Measurements from ENCODE around the gene DOK3.

DOK3 gene

DNA sequence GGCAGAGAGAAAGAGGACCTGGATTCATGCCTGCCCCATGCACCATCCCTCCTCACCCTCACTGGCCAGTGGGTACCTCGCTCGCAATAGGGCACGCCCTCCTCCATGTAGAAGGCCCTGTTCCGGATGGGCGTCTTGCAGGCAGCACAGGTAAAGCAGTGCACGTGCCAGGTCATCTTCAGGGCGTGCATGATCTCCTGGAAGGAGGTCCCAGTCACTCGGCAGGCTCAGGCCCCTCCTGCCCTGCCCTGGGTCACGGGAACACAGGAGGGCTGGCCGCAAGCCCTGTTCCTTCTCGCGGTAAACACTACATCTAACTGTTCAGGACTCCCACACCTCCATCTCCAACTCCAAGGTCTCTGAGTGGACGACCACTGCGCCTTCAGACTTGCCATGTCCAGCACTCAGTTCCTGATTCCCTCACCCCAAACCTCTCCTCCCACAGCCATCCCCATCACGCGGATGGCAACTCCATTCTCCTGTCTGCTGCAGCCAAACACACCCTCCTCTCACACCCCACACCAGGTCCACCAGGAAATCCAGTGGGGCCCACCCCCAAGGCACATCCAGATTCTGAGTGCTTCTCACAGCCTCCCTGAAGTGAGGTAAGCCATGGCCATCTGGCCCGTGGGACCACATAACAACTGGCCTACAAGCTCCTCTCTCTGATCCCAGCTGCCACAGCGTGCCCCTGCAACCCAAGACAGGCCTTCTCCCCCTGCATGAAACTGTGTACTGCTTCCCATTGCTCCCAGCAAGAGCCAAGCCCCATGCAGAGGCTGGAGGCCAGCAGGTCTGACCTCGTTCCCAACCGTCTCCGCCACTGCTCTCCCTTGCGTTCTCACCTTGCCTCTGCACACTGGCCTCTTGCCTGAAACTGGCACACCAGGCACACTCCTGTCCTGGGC lies 25.4 kb downstream of the DOK3 start:
- DNase-seq (ENCODE audit: low read depth, low spot score) = no peak

DNA sequence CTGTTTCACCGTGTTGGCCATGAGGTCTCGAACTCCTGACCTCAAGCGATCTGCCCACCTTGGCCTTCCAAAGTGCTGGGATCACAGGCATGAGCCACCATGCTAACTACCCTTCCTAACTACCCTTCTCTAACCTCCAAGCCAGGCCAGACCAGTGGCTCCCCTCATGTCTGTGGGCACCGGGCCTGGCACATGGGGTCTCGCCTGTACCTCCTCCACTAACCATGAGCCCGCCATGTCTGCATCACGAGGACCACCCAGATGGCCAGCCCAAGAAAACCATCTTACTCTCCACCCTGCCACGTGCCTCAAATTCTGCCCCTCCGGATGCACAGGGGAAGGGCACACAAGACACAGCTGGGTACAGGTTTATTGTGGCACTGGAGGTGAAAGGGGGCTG lies 26.6 kb downstream of the DOK3 start:
- no peak for DNase-seq (ENCODE audit: low read depth, low spot score)

DNA sequence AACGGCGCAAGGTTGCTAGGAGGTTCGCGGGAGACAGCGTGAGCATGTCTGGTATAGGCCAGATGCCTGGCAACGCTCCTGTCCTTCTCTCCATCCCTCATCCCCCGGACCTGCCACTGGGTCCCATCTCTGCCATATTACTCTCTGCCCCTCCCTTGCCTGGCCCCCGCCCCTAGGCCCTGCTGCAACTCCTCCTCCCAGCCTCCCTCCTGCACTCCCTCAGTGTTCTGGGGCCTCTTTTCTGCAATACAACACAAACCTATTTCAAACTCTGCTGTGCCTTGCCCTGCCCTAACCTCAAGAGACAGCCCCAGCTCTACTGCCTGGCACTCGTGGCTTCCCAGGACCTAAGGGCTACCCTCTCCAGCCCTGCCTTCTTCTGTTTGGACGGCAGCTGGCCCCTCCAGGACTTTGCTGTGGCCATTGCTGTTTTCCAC lies 27.2 kb downstream of the DOK3 start:
- no peak for DNase-seq (ENCODE audit: low read depth, low spot score)

DNA sequence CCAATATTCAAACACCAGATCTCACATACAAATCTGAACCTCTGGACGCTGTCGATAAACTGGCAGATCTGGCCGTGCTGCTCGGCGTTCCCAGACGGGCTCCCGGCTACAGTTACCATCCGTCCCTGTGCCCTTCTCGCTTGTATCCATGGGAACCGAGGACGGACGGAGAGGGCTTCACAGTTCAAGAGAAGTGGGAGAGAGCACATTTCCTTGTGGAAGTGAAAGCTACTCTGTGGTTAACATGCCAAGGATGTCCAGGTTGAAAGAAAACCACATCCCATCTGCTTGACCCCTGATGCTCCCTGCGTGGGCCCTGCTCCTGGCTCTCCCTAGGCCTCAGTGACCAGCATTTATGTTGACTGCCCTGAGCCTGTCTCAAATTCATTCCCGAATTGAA lies 29.9 kb downstream of the DOK3 start:
- DNase-seq (ENCODE audit: low read depth, low spot score) = no peak

DNA sequence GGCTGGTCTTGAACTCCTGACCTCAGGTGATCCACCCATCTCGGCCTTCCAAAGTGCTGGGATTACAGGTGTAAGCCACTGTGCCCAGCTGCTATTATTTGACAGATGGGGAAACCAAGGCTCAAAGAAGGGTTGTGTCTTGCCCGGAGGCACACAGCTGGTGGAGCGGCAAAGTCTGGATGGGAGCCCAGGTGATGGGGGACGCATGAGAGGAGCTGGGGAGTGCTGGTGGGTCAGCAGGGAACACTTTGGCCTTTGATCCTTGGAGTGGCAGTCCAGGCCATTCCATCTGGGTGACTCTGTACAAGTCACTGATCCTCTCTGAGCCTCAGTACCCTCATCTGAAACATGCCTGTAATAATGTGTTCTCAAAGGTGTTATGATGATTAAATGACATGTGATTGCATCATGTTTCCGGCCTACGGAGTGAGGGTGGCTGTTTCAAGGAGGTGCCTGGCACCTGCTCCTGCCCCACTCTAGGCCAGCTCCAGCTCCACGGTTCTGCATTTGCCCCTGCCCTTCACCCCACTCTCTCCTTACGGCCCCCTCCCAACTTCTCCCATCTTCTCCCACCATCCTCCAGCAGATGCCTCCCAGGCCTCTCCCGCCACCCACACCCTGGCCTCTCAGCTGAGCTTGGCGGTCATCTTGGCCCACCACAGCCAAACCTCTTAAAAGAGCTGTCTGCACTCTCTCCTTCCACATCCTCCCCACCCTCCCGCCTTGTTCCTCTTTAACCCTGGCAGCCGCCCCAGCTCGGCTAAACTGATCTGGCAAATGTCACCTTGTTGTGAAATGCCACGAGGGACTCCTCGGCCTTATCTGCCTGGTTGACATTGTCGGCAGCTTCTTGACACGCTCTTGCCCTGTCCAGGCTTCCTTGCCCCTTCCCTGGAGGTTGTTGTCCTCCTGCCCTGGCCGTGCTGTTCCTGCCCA lies 30.6 kb downstream of the DOK3 start:
- no peak for DNase-seq (ENCODE audit: low read depth, low spot score)

DNA sequence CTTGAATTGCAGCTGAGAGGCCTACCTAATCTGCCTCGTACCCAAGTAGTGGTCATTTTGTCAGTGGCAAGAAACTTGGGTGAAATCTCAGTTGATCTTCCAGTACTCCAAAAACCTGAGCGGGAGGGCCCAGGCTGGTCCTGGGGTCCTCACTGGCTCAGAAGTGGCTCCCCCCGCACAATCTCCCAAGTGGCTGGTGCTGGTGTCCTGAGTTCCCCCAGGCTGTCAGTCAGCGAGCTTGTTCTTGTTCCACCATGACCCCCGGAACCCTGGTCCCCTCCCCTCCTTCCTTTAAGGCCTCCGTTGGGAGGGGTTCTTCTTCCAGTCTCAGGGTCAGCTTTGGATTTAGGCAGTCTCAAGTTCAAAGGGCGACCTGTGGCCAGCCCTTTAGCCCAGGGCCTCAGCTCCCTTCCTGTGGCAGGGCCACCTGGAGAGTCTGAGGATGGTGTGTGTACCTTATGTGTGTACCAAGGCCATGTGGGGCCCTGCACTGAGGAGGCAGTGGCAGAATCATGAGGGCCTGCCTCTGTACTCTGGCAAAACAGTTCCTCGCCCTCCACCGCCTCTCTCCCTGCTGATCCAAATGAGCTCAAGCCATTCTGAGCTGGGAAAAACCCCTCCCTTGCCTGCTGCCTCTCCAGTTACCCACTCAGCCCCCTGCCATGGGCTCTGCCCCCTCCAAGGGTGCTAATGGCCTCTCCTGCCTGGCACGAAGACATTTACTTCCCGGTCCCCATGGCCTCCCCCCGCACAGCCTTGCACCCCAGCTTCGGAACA lies 31.7 kb downstream of the DOK3 start:
- no peak for DNase-seq (ENCODE audit: low read depth, low spot score)

DNA sequence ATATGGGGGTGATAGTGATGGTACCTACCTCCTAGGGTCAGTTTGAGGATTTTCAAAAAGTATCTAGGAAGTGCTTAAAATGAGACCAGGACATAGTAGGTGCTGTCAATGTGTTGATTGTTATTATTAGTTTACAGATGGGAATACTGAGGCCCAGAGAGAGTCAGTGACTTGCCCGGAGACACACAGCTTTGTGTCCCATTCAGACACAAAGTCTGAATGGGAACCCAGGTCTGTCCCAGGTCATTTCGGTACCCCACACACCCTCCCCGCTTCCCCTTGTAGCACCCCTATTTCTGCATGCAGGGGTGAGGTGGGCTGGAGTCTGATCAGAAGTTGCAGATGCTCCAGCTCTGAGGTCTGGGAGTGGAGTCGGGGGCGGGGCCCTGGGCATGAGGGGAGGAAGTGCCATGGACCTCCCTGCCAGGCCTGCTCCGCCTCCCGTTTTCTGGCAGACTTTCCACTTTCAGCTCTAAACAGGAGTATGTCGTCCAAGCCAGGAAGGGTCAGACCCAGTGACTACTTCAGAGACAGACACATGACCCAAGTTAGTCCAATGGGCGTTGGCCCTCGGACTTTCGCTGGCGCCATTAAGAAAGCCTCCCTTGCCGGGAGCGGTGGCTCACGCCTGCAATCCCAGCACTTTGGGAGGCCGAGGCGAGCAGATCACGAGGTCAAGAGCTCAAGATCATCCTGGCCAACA lies 32.9 kb downstream of the DOK3 start:
- DNase-seq (ENCODE audit: low read depth, low spot score) = no peak

DNA sequence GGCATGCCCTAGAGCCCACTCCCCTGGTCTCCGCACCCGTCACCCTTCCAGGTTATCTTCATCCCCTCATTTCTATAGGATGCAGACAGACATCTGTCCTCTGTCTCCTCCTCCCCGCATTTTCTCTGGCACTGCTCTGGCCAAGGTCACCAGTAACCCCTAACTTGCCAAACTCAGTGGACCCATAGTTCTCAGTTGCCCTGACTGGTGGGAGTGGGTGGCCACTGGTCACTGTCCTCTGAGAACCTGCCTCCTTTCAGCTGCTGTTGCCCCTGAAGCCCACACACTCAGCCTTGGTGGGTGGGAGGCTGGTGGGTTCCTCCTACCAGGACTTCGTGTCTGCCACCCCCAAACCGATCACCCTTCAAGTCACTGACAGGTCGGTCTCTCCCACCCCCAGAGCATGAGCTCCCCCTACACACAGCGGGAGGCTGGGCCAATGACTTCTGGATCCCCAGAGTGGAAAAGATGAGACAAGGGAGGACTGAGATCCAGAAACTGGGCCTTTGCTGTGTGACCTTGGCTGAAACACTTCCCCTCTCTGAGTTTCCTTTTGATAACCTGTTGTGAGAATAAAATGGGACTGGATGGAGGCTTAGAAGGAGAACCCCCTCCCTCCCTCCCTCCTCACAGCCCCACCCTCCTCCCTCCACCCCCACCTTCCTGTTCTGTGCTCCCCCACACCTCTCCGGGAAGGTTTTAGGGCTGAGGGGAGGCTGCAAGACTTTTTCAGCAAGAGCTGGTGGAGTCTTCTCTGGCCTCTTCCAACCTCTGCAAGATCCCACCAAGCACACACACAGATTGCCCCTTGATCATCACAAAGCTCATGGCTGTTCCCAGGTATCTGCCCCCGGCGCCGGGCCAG lies 33.8 kb downstream of the DOK3 start:
- no peak for DNase-seq (ENCODE audit: low read depth, low spot score)

DNA sequence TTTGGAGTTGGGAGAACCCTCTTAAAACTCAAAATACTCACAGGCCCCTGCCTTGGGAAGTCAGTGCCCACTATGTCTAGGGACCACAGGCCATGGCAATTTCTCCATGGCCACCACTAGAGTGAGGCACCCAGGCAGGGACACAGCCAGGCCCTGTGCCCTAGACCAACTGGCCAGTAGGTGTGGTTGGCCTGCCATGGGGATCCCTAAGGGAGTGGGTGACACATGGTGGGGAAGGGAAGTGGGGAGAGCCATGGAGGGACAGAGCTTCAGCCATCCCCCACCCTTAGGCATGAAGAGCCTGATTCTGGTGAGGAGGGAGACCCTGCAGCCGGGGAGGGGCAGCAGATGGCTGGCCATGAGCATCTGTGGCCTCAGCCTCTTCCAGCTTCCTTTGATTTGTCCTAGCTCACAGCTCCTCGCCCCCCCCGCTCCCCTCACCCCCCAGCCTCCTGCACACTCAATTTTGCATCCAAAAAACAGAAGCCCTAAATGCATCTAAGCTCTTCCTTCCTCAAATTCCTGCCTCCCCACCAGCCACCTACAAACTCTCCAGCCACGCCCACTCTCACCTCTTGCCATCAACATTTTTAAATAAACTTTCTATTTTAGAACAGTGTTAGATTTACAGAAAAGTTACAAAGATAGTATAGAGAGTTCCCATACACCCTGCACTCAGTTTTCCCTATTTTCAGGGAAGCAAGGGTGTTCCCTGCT lies 34.6 kb downstream of the DOK3 start:
- DNase-seq (ENCODE audit: low read depth, low spot score) = no peak

DNA sequence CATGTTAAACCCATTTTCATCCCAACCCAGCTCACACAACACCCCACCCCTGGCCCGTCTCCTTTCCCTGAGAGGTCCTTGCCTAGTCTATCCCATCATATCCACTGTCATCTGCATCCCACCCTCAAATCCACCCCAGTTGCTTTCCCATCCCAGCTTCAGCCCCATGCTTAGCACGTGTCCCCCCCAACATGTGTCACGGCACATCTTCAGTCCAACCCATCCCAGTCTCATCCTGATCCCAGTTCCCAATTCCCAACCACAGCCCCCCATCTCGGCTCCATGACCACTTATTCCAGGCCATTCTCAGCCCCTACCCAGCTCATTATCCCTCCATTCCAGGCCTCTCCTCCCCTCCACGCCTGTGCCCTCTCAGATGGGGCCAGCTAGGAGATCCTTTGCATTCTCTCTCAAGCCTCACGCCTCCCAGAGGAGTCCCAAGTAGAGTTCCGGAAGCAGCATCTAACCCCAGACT lies 35.6 kb downstream of the DOK3 start:
- DNase-seq (ENCODE audit: low read depth, low spot score) = no peak

DNA sequence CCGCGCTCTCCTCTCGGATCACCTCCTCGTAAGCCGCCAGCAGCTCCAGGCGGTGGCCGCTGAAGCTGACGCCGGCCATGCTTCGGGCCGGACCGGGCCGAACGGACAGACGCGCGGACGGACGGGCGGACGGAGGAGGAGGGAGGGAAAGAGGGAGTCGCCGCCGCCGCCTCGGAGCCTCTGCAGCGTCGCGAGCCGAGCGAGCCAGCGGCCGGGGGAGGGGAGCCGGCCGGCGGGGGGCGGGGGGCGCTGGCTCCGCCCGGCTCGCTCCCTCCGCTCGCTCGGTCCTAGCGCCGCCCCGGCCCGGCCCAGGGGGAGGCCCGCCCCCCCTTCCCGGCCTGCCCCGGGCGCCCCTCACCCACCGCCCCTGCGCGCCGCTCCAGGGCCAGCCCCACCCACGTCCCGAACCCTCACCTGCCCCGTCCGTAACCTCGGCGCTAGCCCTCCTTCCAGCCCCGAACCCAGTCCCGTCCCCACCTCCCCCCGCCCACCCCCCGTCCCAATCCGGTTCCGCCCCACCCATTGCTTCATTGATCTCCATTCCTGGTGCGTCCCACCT lies 36.1 kb downstream of the DOK3 start, which contains the start of gene DBN1:
DBN1 (minus strand) TSS at position 192 of the 559 bp plus-strand sequence; CDS start at position 79, 113 bp downstream.
- DNase-seq (ENCODE audit: low read depth, low spot score) = no peak

DNA sequence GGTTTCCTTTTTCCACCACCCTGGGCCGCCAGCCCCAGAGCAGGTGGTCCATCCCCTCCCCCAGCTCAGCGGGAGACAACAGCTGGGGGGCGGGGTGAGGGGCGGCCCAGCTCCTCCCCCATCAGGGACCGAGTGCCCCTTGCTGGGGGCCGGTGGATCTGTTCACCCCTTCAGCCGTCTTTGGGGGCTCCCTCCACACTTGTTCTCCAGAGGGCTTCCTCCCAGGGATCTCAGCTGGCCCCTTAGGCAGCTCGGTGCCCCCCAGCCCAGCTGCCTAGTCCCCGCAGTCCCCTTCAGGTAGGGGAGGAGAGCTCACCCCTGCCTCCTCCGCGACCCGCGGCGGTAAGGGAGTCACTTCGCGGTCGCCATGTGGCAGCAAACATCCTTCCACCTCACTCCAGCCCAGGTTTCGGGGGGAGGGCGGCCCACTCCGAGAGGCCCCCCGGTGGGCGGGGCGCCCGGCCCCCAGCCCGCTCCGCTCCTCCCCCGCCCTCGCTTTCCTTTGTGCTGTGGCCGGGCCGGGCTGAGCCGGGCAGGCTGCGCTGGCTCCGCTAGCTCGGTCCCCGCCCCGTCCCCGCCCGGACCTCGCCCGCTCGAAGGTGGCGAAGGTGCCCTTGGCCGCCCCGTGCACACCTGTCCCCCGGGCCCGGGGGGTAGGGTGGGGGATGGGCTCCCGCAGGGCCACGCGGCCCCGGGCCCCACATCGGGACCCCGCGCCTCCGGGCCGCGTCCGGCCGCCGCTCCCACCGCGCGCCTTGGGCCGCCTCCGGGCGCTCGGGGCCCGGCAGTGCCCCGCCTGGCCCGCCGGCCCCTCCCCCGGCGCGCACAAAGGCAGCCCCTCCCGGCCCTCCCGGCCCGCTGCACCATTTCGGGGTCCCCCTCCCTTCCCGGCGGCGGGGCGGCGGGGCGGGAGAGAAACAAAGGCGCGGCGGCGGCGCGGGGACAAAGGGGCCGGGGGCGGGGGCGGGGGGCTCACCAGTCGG lies 36.9 kb downstream of the DOK3 start:
- no peak for DNase-seq (ENCODE audit: low read depth, low spot score)

DNA sequence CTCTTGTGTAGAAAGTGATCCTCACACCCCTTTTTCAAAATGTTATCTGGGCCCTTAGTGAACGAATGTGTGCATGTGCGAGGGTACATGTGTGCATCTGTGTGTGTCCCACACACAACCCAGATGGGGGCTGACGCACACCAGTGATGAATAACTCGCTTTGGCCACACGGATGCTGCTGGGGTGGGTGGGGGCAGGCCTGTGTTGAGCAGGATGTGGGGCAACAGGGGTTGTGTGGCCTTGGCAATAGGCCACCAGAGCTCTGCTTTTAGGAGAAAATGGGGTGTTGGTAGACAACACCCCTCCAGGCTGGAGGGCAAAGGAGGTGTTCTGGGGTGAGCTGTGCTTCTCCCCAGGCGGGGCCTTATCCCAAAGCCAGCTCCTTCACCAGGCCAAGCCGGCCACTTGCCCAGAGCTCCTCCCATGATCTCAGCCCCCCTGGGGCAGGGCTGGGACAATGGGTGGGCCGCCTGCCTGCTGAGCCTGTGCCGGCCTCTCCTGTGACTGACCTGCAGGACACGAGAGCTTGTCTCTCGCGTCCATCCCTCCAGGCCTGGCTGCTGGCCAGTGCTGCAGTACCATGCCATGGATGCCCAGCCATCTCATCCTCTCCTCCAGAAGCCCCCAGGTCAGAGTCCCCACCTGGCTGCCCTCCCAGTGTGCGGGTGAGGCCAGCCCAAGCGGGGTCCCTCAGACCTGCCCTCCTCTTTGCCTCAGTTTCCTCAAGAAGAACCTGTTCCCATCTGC lies 37.8 kb downstream of the DOK3 start:
- DNase-seq (ENCODE audit: low read depth, low spot score) = no peak

DNA sequence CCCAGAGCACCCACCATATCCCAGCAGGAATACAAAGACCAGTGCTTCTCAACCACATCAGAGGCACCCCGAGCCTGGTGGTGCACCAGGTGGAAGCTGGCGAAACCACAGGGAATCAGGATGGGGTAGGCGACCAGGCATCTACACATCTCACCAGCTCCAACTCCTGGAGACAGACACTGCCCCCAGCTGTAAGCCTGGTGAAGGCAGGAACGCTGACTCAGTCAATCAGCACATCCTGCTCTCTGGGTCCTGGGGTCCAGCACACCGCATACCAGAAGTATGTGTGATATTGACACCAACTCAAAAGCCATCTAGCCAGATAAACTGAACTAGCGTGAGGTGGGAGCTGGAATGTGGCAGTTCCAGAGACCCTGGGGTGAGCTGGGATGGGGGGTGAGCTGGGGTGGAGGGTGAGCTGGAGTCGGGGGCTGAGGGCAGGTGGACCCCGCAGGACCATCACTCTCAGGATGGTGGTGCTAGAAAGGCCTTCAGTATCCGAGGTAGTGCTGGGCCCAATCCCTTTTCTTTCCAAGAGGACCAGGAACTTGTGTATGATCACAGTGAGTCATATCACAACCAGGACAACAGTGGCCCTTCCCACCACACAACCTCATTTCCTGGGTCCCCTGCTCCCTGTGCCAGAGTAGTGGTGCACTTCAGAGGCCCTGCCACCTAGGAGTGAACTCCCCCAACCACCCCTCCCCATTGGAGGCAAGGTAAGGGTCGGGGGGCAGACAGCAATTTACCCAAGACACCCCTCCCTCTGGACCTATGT lies 38.7 kb downstream of the DOK3 start:
- DNase-seq (ENCODE audit: low read depth, low spot score) = no peak

DNA sequence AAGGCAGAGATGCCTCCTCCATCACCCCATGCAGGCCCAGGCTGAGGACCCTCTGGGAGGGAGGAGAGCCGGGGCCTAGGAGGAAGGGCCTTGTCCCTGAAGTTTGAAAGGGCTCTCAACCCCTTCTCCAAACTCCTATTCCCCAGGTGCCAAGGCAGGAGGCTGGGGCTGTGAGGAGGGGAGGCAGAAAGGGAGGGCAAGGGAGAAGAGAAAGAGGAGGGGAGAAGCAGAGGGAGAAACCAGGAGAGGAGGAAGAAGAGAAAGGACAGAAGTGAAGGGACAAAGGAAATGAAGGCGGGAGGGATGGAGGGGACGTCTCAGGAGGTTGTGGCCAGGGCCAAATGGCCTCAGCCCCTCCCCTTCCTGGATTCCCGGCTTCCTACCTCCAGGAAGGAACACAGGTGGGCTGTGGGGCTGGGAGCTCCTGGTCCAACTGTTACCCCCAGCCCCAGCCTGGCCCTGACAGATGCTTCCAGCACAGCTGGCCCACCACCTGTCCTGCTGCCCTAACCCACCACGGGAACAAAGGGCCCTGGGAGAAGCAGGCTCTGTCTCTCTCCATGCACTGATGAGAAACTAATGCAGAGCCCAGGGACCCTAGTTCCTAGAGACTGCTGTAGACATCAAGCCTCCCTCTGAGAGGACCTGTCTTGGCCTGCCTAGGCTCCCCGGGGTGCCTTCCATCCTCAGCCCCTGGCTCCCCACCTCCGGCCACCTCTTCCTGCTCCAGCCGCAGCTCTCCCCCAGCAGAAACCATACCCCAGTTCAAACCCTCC lies 39.7 kb downstream of the DOK3 start:
- no peak for DNase-seq (ENCODE audit: low read depth, low spot score)
